Amniotic stem cell (primary cell): Measurements from ENCODE around the gene CNST.
"Not testable (repeated sequence)": the region's sequence is repeated elsewhere in the genome, so short reads cannot be mapped to it uniquely, and the experiment has no call there.

ENCODE experiments used
- DNase-seq: peaks from one replicate; lab custom pipeline; 2025; lab: John Stamatoyannopoulos, UW

CNST gene

DNA sequence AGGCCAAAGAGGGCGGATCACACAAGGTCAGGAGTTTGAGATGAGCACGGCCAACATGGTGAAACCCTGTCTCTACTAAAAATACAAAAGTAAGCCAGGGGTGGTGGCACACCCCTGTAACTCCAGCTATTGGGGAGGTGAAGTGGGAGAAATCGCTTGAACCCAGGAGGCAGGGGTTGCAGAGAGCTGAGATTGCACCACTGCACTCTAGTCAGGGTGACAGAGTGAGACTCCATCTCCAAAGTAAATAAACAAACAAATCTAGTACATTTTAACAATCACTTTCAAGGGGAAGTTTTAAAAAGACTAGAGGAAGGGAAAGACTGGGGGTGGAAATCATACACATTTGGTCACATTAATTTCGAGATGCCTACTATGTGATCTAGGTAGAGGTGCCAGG is 6.9 kb upstream of the CNST start:
- no peak for DNase-seq

DNA sequence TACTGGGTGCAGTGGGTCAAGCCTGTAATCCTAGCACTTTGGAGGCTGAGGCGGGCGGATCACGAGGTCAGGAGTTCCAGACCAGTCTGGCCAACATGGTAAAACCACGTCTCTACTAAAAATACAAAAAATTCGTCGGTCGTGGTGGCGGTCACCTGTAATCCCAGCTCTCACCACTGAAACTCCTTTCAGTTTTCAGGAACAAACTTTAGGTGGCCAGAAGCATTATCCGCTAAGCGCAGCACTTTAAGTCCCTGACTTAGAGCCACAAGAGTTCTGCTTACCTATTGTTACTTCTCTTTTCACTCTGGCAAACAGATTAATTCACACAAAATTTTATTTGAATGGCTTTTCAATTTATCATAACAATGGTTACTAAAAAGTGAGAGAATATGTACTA is 5.4 kb upstream of the CNST start:
- DNase-seq: not testable (repeated sequence)

DNA sequence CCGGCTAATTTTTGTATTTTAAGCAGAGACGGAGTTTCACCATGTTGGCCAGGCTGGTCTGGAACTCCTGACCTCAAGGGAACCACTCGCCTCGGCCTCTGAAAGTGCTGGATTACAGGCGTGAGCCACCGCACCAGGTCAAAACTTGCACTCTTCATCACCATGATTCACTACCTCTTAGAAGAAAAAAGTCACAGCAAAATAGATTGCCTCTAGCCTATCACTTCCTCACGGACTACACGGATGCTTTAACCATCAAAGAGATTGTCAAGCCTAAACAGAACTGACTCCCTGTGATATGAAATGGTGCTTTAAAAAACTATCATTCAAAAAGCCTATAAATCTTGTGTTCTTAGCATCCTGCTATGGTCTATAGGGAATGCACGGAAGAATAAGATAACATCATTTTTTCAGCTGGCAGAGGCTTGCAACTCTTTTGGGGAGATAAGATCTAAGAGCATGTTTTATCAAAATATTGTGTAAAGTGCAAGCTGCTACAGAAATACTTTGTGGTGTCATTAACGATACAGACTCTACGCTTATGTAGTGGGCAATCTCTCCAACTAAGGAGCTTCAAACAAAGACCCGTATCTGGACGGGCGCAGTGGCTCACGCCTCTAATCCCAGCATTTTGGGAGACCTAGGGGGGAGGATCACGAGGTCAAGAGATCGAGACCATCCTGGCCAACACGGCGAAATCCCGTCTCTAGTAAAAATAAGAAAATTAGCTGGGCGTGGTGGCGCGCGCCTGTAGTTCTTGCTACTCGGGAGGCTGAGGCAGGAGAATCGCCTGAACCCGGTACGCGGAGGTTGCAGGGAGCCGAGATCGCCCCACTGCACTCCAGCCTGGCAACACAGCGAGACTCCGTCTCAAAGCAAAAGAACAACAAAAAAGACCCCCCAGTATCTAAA is 1.2 kb upstream of the CNST start:
- no peak for DNase-seq

DNA sequence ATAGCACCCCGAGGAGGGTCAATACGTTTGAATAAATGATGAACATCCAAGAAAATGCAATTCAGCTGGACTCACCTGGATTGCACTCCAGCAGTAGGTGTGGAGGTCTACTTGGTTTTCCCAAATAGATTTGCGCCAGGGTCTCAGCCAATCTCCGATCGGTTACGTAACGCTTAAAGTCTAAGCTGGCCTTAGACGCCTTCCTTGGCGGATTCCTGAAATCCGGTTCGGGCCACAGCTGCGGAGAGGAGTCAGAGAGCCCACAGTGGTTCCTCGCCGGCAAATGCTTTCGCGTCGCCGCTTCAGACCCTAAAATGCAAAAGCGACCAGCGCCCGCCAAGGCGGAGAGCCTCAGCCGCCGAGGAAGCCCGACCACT is 517 bp upstream of the CNST start:
- DNase-seq: no peak

DNA sequence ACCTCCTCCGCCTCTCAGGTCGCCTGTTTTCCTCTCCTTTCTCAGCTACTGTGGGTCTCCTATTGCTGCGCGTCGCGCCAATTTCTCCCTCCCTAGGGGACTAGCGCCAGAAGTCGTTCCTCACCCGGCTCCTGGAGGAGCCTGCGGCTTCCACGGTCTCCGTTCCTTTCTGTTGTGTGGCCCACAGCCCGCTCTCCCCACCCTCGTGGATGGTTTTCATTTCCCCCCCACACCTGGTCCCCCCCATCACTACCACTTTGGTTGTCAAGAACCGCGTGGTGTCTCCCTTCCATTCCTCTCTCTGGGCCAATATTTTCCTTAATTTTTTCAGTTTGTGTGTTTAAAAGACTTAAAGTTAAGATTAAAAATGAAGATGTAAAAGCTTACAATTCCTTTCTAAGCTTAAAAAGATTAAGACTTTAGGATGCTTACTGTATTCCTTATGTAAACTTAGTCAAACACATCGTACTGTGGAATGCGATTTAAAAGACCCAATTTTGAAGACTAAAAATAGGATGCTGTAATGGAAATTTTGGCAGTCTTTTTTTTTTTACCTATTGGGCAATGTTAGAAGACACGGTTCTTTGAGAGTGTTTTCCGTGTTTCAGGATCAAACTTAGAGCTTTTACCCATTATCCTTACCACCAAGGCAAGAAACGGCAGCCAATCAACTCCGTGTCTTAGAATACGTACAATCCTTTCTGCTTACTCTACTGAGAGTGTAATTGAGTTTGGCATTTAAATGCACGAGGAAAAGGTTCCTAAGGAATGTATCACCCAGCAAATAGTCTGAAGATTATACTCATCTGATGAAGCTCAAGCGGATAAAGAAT is 773 bp downstream of the CNST start:
- DNase-seq: peak; percentile 79

DNA sequence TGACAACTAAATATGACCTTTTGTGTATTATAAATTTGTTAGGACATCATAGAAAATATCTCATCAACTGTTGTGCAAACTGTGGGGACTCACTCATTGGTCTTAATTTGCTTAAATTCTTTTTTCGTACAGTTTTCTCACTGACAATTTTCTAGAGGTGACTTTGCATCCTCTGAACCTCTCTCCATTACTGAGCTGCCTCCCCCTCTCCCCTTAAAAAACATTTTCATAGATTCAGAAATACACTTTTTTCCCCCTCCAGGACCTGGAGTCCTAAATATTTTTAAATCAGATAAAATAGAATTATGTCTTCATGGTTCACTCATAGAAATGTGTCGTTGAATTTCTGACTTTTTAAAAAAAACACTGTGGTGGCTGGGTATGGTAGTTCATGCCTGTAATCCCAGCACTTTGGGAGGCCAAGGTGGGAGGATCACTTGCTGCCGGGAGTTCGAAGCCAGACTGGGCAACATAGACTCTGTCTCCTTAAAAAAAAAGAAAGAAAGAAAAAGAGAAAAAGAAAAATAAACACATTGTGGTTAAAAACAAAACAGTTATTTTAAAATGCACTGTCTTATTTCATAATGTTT is 1.5 kb downstream of the CNST start:
- DNase-seq: no peak

DNA sequence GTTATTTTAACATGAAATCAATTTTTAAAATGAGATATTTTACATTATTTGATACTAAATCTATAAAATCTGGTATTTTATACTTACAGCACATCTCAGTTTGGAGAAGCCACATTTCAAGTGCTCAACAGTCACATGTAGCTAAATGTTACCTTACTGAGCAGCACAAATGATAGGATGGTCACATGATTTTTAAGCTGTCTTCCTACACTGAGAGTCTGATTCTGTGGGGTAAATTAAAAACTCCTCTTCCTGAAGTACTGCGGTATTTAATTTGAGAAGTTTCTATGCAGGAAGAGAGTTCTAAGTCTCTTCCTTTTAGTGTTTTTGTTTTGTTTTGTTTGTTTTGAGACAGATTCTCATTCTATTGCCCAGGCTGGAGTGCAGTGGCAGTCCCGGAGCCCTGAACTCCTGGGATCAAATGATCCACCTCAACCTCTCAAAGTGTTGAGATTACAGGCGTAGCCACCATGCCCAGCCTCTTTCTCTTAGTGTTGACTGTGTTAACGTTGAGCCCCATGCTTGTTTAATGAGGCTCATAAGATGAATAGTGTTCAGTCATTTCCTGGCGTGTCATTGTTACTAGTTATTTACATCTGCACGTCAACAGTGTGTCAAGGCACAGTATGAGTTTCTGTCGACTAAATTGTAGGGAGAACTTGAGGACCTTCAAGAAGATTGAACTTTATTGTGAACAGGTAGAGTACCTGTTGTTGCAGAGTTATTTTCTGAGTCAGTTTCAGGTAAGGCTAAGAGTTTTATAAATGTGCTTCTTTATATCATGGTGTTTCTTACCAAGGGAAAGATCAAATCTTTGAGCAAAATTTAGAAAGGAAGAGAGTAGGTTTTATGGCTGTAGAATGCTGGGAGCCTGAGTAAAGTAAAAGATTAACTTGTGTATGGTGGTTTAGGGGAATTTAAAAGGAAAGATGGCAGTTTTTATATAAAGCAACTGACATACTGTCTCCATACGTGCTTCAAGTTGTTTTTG is 3.3 kb downstream of the CNST start:
- DNase-seq: no peak

DNA sequence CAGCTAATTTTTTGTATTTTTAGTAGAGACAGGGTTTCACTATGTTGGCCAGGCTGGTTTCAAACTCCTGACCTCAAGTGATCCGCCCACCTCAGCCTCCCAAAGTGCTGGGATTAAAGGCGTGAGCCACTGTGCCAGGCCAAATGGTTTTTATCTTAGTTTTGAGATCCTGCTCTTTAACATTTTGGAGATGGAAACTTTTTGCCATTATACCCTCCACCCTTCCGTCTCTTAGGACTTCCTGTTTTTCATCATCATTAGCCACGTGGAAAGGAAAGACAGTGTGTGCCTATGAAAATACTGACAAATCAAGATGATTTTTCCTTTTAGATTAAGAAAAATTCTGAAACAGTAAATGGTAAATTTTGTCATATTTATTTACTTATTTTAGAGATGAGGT is 5.1 kb downstream of the CNST start:
- DNase-seq: not testable (repeated sequence)

DNA sequence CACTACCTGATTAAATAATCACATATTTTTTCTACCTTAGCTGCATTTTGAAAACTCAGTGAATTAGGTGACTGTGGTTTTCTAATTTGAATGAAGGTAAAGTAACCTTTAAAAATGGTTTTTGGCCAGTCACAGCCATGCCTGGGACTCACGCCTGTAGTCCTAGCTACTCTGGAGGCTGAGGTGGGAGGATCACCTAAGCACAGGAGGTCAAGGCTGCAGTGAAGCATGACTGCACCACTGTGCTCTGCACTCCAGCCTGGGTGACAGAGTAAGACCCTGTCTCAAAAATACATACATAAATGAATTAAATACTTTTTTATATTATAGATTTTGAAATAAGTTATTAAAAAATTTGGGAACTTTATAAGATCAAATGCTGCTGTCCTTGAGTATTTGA is 5.7 kb downstream of the CNST start:
- DNase-seq: no peak

DNA sequence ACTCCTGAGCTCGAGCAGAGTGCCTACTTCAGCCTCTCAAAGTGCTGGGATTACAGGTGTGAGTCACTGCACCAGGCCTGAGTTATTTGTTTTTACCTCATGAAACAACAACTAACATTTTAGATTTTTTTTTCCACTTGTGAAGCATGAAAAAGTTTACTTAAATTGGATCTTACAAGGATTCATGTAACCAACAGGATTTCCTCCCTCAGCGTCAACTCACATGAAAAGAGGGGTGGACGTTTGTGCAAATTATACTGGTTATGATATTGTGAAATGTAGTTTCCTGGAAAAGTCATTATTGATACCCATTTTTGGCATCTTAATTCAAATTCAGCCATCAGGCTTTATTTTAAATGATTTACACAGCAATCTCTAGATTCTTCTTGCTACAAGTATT is 6.5 kb downstream of the CNST start:
- DNase-seq: no peak

DNA sequence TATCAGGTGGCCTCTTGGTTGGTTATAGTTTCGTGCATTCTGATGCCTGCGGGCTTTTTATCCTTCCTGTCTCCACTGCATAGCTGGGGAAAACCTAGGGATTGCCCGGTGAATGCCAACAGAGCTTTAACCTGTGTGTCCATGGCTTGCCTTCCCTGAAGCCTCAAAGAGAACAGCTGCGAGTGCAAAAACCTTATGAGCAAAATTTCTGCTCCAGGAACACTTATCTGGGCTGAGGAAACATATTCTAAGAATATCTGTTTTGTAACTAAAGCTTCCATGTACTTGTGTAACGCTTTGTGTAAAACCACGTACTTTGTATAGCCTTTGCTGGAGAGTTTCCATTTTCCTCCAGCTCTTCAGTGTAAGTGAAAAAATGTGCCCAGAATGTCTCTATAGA is 7.2 kb downstream of the CNST start:
- DNase-seq: no peak

DNA sequence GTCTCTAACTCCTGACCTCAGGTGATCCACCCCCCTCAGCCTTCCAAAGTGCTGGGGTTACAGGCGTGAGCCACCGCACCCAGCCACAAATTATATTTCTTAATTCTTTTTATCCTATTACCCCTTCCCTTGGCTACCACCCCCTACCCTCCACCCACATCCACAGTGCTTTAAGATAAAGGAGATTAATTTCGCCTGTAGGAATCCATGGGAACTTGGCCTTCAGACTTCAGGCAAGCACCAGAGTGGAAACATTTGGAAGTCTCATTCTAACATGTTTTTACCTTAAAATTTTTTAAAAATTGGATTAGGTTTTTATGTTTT is 10.4 kb downstream of the CNST start:
- DNase-seq: no peak

DNA sequence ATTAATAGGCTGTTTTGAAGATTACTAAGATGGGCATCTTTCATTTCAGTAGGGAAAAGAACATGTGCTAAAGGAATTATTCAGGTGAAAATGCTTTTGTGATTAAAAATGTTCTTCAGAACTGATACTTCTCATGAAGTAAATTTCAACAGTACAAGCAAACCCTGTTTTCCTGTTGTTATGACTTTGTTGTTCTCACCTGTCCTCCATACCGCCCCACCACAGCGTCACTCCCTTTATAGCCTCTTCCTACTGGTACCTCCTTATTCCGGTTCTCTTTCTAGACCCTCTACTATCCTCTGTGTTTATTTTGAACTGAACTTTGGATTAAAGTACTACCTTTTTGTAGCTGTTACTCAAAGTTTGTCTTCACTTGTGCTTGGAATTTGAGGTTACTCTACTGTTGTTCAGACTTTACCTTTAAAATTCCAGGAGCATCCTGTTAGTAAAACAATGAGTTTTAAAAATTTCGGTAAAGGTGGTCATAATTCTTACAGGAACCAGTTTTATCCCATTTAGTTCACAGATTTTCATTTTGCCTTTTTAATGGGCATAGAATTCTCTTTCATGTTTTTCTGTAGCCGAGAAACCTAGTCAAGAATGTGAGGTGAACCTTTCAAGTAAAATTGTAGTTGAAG is 10.9 kb downstream of the CNST start:
- DNase-seq: no peak

DNA sequence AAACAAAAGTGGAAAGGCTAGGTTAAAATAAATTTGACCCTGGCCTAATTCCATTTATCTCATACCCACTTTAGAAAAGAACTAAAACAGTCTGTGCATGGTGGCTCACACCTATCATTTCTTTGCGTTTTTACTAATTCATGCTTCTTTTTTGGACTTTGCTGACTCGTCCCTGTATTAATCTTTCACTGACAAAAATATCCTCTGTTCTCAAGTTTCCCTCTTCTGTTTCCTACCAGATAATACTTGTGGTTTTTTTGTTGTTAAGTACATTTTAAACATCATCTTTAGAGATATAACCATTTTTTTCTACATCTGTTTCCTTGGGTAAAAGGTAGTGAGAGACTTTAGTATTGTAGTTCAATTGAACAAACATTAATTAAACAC is 11.5 kb downstream of the CNST start:
- no peak for DNase-seq

DNA sequence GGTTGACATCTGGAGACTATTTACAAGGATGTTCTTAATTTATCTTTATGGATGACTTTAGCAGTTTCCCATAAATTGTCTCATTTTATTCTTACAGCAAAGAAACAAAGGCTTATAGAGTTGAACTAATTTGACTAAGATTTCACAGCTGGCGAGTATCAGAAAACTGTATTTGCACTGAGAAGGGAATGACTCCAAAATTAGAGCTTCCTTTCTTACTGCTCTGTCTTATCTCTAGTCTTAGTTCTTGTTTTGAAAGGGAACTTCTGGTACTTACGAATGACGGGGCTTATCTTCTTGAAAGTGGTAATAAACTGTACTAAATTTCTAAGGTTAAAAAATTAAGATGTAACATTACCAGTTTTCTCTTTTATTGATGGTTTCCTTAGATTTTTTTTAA is 13.6 kb downstream of the CNST start:
- no peak for DNase-seq

DNA sequence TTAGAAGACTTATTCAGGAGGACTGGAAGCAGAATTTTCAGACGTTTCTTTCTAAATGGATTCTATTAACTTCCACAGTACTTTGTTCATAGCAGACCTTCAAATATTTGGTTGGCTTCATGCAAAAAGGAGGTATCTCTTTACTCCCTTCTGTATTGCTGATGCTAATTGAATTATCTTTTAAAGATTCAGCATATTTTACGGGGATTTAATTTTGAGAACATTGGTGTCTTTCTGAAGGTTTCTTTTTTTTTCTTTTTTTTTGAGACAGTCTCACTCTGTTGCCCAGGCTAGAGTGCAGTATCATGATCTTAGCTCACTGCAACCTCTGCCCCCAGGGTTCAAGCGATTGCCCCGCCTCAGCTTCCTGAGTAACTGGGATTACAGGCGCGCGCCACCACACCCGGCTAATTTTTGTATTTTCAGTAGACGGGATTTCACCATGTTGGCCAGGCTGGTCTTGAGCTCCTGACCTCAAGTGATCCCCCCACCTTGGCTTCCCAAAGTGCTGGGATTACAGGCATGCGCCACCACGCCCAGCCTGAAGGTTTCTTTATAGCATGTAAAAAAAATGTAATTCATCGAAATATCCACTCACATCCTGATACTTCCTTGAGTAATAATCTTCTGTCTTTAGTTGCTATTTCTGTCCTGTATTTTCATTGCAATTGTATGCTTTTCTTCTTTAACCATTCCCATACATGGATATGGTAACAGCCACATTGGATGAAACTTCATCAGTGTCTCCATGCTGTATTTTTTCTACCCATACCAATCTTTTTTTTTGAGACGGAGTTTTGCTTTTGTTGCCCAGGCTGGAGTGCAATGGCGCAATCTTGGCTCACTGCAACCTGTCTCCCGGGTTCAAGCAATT is 14.5 kb downstream of the CNST start:
- DNase-seq: no peak

DNA sequence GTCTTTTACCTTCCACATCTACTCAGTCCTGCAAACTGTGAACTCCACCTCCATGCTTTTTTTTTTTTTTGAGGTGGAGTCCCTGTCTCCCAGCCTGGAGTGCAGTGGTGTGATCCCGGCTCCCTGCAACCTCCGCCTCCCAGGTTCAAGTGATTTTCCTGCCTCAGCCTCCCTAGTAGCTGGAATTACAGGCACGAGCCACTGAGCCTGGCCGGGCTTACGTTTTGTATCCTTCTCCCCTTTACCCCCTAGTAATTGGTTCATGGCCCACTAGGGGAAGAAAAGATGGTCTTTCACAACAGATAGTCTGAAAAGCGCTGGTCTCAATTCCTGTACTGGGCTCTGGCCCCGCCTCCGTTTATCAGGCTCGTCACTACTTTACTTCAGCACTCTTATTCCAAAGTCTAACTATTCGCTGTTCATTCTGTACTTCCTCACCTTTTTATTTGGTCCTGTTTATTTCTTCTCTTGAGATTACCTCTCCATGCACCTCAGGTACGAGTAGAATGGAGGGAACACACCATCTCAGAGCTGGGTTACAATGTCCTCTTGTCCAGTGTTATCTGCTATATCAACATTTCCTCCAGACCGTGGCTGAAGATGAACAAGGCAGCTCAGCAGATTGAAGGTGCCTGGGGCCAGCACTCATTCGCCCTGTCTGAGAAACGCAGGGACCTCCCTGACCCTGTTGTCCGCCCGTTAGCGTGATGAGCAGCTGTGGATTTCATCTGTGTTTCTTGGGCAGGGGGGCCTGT is 16.2 kb downstream of the CNST start:
- no peak for DNase-seq

DNA sequence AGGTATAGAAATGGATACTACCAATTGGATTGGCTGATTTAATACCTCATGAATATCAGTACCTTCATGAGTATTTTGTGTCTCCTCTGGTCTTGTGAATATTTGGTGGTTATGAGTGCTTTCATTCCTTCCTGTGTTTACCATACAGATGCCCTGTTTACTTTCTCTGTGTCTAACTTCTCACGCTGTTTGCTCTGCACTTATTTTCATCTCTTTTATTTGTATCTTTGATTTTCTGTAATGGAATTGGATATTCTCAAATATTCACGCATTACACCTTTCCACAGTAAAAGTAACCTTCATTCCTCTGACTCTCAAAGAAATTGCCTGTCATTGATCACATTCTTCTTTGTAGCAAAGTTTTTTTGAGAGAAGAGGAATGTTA is 16.8 kb downstream of the CNST start:
- DNase-seq: no peak

DNA sequence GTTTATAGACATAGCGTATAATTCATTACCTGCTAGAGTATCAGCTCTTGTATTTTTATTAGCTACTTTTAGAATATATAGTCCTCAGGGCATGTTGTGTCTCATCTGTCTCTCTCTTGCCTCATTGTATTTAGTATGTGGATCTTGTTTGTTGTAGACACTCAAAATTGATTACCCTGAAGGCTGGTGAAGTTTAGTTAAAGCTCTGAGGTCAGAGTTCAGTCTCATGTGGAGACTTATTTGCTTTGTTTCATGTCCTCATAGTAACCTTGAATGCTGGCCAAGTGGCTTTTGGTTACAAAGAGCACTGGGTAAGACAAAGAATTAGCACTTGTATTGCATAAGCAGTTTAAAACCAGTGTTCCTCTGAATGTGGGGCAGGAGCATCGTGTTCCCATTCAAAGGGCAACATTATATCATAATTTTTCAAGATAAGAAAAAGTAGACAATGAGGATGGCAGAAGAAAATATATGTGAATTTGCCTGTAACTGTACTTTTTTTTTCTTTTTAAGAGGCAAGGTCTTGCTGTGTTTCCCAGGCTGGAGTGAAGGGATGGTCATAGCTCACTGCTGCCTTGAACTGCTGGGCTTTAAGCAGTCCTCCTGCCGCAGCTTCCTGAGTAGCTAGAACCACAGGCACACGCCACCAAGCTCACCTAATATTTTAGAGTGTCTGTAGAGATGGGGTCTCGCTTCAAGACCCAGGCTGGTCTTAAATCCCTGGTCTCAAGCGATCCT is 17.4 kb downstream of the CNST start:
- no peak for DNase-seq
